HL-60 (cell line): ENCODE measurements around the gene VIP.
"Not testable (repeated sequence)": the region's sequence is repeated elsewhere in the genome, so short reads cannot be mapped to it uniquely, and the experiment has no call there.

Experiments
- CTCF ChIP-seq: IDR thresholded peaks from one replicate; pipeline ENCODE4 v1.5.1; 2011; ENCODE audit warnings: low read length, control low read depth, inconsistent platforms; ENCODE audit not compliant: insufficient read depth
- SPI1 ChIP-seq: IDR thresholded peaks from 2 replicates; pipeline ENCODE4 v1.6.1; 2012; ENCODE audit warnings: low read depth, mild to moderate bottlenecking, borderline replicate concordance

GRCh38 chr6:152703750-152704149 lies 46.8 kb upstream of the VIP start:
- not testable (repeated sequence) for TF ChIP-seq CTCF, SPI1
